Adrenal gland (tissue), 5 donors: ENCODE measurements around the gene AKNAD1.

Experiments used
- POLR2A ChIP-seq, 2 donors: fragments of 450-650 bp; IDR thresholded peaks; one replicate each; pipeline ENCODE4 v1.6.1; 2017; ENCODE audit warnings: antibody characterized with exemption in 2 of 2, mild to moderate bottlenecking in 2 of 2, moderate library complexity in 1 of 2
- TF ChIP-seq, protein P1 (sequence below), 6 experiments: fragments of 450-650 bp in 4 of 6; fragments of 200-600 bp in 2 of 6; sonication (generic) in 1 of 6; IDR thresholded peaks; 1 replicate in 5 of 6; 2 replicates in 1 of 6; pipeline versions ENCODE4 v1.5.1 to v1.8.0; 2016 to 2021; ENCODE audit warnings: antibody characterized with exemption in 6 of 6, mild to moderate bottlenecking in 2 of 6, moderate library complexity in 1 of 6
- donor health status: DM: no; HTN: no; CAD: no.

GRCh38 chr1:108779455-108779854 is 77.4 kb downstream of the AKNAD1 start:
- no peak for TF ChIP-seq POLR2A (IDR thresholded peaks at IDR 0.05)
- TF ChIP-seq, protein P1, sequence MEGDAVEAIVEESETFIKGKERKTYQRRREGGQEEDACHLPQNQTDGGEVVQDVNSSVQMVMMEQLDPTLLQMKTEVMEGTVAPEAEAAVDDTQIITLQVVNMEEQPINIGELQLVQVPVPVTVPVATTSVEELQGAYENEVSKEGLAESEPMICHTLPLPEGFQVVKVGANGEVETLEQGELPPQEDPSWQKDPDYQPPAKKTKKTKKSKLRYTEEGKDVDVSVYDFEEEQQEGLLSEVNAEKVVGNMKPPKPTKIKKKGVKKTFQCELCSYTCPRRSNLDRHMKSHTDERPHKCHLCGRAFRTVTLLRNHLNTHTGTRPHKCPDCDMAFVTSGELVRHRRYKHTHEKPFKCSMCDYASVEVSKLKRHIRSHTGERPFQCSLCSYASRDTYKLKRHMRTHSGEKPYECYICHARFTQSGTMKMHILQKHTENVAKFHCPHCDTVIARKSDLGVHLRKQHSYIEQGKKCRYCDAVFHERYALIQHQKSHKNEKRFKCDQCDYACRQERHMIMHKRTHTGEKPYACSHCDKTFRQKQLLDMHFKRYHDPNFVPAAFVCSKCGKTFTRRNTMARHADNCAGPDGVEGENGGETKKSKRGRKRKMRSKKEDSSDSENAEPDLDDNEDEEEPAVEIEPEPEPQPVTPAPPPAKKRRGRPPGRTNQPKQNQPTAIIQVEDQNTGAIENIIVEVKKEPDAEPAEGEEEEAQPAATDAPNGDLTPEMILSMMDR (IDR thresholded peaks at IDR 0.05) = no peak
